ENCODE results near the gene GK2. TPM values are rescaled to one million over a fixed set of nuclear protein-coding genes. Genes with fewer than 3 reads are reported as not detected.

GK2 gene
- total RNA-seq, 1 donor from 2014 or later: not detected

DNA sequence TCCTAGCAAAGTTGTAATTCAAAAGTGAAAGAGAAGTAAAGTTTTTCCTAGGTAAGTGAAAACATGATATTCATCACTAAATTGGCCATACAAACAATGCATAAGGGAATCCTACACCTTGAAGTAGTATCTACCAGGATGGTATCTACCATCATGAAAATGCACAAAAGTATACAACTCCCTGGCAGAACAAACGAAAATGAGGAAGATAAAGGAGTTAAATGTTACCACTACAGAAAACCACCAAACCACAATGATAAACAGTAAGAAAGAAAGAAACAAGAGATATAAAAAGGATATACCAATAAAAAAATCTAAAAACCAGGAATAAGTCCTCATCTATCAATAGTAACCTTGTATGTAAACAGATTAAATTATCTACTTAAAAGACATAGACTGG lies 26.9 kb downstream of the GK2 start:
- ATAC-seq: no peak

DNA sequence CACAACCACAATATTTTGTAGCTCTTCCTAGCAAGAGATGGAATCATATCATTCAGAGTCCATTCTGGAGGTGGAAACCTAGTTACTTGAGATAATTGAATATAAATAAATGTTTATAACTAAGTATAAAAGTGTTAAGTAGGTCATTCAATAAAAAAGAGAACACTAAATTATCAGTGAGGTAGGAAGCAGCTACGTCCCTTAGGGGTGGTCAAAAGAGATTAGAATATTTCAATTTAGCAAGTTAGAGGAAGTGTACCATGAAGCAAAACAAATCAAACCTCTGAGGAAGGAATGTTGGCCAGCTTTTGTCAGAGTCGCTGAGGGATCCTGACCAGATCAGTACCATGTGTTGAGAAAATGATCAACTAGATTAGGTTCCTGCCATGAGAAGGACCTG lies 38.0 kb downstream of the GK2 start:
- no peak for ATAC-seq

DNA sequence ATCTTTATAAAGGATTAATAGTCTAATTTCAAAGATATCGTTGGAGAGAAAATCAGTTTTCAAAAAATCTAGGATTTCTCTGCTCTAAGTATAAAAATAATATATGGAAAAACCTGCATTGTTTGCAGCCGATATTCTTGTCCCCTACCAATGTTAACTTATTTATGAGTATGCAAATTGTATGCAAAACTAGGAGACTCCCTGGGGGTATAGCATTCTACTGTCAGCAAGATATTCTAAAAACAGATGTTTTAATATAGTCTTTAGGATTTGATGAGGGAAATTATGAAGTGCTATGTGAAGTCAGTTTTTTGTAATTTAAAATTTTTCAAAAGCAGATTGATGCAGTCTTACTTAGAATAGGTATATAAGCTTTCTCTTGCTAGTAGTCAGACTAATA lies 40.9 kb downstream of the GK2 start:
- ATAC-seq: no peak

GRCh38 chr4:79366422-79366821 lies 41.6 kb downstream of the GK2 start:
- no peak for ATAC-seq

- ATAC-seq: no peak
Measured at GRCh38 chr4:79364061-79364460, 44.0 kb downstream of the GK2 start.

DNA sequence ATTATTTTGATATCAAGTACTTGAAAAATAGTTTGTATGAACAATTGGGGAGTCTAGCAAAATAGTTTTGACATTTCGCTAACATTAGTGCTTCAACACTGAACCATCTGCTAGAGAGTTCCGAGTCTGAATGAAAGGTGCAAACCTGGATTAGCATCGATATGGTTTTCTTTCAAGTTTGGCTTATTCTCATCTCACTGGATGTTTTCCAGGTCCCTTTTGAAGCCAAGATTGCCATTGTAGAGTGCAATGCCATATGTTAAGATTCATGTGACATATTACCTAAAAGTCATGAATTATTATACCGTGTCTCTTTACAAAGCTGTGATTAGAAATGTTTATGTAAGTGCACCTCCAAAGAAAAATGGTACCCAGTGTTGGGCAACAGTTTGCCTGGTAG lies 45.4 kb downstream of the GK2 start:
- no peak for ATAC-seq

DNA sequence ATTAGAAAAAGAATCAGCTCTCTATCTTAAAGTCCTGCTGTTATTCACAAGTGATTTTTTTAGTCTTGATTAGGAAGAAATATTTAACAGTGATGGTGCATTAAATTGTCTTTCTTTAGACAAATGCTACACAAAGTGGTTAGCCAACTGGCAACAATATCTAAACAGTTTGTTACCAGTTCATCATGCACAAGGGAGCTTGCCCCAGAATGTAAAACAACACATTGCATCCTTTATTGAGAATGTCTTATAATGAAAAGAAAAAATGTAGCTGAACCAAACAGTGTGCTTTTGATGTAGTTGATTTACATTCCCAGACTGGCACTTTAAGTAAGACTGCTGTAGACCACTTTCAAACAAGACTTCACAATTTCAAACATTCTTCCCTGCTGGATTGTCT lies 48.0 kb downstream of the GK2 start:
- ATAC-seq: no peak

DNA sequence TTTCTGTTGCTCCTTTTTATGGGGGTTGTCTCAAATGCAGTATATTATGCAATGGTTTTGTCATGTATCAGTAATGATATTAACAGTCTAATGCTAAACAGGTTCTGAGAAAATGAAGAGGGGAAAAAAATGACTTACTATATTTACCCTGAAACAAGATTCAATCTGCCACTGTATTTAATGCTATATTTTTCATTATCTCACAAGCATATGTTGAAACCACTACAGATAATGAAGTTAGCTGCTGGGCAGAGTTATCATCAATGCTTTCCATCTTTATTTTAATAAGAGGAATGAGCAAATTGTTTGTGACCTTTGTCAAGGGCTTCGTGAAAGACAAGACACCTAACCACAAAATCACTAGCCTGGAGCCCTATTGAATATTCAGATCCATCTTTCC lies 49.6 kb downstream of the GK2 start:
- no peak for ATAC-seq

GRCh38 chr4:79357365-79357764 lies 50.7 kb downstream of the GK2 start:
- ATAC-seq: no peak

Other genes starting within 250 kb of the GK2 start
- not detected for gene NAA11, start 82.2 kb downstream of the GK2 start, total RNA-seq